ENCODE measurements around the gene RBKS.

The RBKS gene

GRCh38 chr2:27890146-27890923, at the start of gene RBKS, which contains the start of gene BABAM2:
TSS of gene RBKS (minus strand) at chr2:27890387. CDS start at chr2:27890345, 42 bp downstream.
TSS of gene BABAM2 (plus strand) at chr2:27890729. CDS start at chr2:27894557, 3,828 bp downstream.
- DNase-seq, result peak; percentile 91
- peaks cover 58% of the 10 kb centered on the region for H3K4me1 Mint-ChIP-seq
- peaks cover 12% of the 10 kb centered on the region for H3K27me3 Mint-ChIP-seq
- H3K9me3 Mint-ChIP-seq, result no peaks in the 10 kb centered on the region
- peak within 1 kb of the TSS; percentile 99 for H3K27ac Mint-ChIP-seq
- H3K36me3 Mint-ChIP-seq, result peaks cover 25% of the 10 kb centered on the region
- CTCF ChIA-PET, result interaction anchor here (1.2 kb wide), 1 partner anchor 186 kb away, joined by 3 read pairs; no protein-coding TSS in a partner anchor
- peak within 1 kb of the TSS; percentile 91 for H3K4me3 Mint-ChIP-seq

- Mint-ChIP-seq H3K9me3 (no peaks in the 10 kb centered on the region), H3K27me3 (no peaks in the 10 kb centered on the region), H3K4me1 (peaks cover 6% of the 10 kb centered on the region), H3K36me3 (peaks cover 21% of the 10 kb centered on the region), H3K4me3 (no peak overlapping the region), H3K27ac (no peak overlapping the region)
- DNase-seq, result no peak
- CTCF ChIA-PET, result no interaction called here
Observed at GRCh38 chr2:27935026-27935425, 44.8 kb upstream of the RBKS start.

GRCh38 chr2:27932396-27932795, 42.2 kb upstream of the RBKS start:
- CTCF ChIA-PET, result no interaction called here
- Mint-ChIP-seq H3K36me3 (peaks cover 27% of the 10 kb centered on the region), H3K4me3 (no peak overlapping the region), H3K4me1 (peaks cover 4% of the 10 kb centered on the region), H3K27ac (no peak overlapping the region), H3K27me3 (no peaks in the 10 kb centered on the region), H3K9me3 (no peaks in the 10 kb centered on the region)
- DNase-seq, result no peak

- no peak for DNase-seq
- Mint-ChIP-seq H3K4me1 (no peaks in the 10 kb centered on the region), H3K27me3 (no peaks in the 10 kb centered on the region), H3K27ac (no peak overlapping the region), H3K36me3 (peaks cover 29% of the 10 kb centered on the region), H3K4me3 (no peak overlapping the region), H3K9me3 (no peaks in the 10 kb centered on the region)
- CTCF ChIA-PET, result no interaction called here
Observed at GRCh38 chr2:27931361-27931950, 41.3 kb upstream of the RBKS start.

GRCh38 chr2:27929916-27930486, 39.8 kb upstream of the RBKS start:
- H3K36me3 Mint-ChIP-seq, result peaks cover 34% of the 10 kb centered on the region
- CTCF ChIA-PET, result no interaction called here
- H3K4me3 Mint-ChIP-seq, result no peak overlapping the region
- H3K27ac Mint-ChIP-seq, result no peak overlapping the region
- H3K4me1 Mint-ChIP-seq, result peaks cover 3% of the 10 kb centered on the region
- no peak for DNase-seq
- H3K9me3 Mint-ChIP-seq, result no peaks in the 10 kb centered on the region
- H3K27me3 Mint-ChIP-seq, result no peaks in the 10 kb centered on the region

- CTCF ChIA-PET, result no interaction called here
- Mint-ChIP-seq H3K27me3 (no peaks in the 10 kb centered on the region), H3K4me3 (no peak overlapping the region), H3K4me1 (peaks cover 3% of the 10 kb centered on the region), H3K9me3 (no peaks in the 10 kb centered on the region), H3K36me3 (peaks cover 20% of the 10 kb centered on the region), H3K27ac (no peak overlapping the region)
- DNase-seq, result no peak
Observed at GRCh38 chr2:27925766-27926472, 35.7 kb upstream of the RBKS start.

GRCh38 chr2:27922842-27923241, 32.7 kb upstream of the RBKS start:
- no peak overlapping the region for H3K4me3 Mint-ChIP-seq
- H3K36me3 Mint-ChIP-seq, result peaks cover 15% of the 10 kb centered on the region
- DNase-seq, result no peak
- CTCF ChIA-PET, result interaction anchor here (0.7 kb wide), 1 partner anchor 303 kb away, joined by 3 read pairs; no protein-coding TSS in a partner anchor
- H3K4me1 Mint-ChIP-seq, result peaks cover 10% of the 10 kb centered on the region
- no peaks in the 10 kb centered on the region for H3K9me3 Mint-ChIP-seq
- H3K27ac Mint-ChIP-seq, result no peak overlapping the region
- H3K27me3 Mint-ChIP-seq, result no peaks in the 10 kb centered on the region

- Mint-ChIP-seq H3K27me3 (no peaks in the 10 kb centered on the region), H3K9me3 (no peaks in the 10 kb centered on the region), H3K27ac (no peak overlapping the region), H3K4me3 (no peak overlapping the region), H3K36me3 (peaks cover 13% of the 10 kb centered on the region), H3K4me1 (peaks cover 10% of the 10 kb centered on the region)
- DNase-seq, result no peak
- CTCF ChIA-PET, result no interaction called here
Observed at GRCh38 chr2:27921880-27922547, 31.8 kb upstream of the RBKS start.

GRCh38 chr2:27921424-27921823, 31.2 kb upstream of the RBKS start:
- Mint-ChIP-seq H3K9me3 (no peaks in the 10 kb centered on the region), H3K4me1 (peaks cover 10% of the 10 kb centered on the region), H3K27me3 (no peaks in the 10 kb centered on the region), H3K36me3 (peaks cover 13% of the 10 kb centered on the region), H3K4me3 (no peak overlapping the region), H3K27ac (no peak overlapping the region)
- DNase-seq, result no peak
- CTCF ChIA-PET, result no interaction called here

GRCh38 chr2:27920148-27920885, 30.1 kb upstream of the RBKS start:
- Mint-ChIP-seq H3K9me3 (no peaks in the 10 kb centered on the region), H3K27ac (no peak overlapping the region), H3K27me3 (no peaks in the 10 kb centered on the region), H3K4me3 (no peak overlapping the region), H3K36me3 (peaks cover 8% of the 10 kb centered on the region), H3K4me1 (peaks cover 7% of the 10 kb centered on the region)
- CTCF ChIA-PET, result interaction anchor here (0.7 kb wide), 1 partner anchor 11 kb away, joined by 3 read pairs; no protein-coding TSS in a partner anchor
- DNase-seq, result no peak

GRCh38 chr2:27916293-27916995, 26.3 kb upstream of the RBKS start:
- Mint-ChIP-seq H3K27ac (no peak overlapping the region), H3K4me3 (no peak overlapping the region), H3K27me3 (no peaks in the 10 kb centered on the region), H3K9me3 (no peaks in the 10 kb centered on the region), H3K4me1 (peaks cover 12% of the 10 kb centered on the region), H3K36me3 (peaks cover 8% of the 10 kb centered on the region)
- CTCF ChIA-PET, result no interaction called here
- no peak for DNase-seq

GRCh38 chr2:27915874-27916273, 25.7 kb upstream of the RBKS start:
- Mint-ChIP-seq H3K27ac (no peak overlapping the region), H3K36me3 (peaks cover 10% of the 10 kb centered on the region), H3K4me1 (peaks cover 12% of the 10 kb centered on the region), H3K4me3 (no peak overlapping the region), H3K9me3 (no peaks in the 10 kb centered on the region), H3K27me3 (no peaks in the 10 kb centered on the region)
- CTCF ChIA-PET, result no interaction called here
- no peak for DNase-seq

GRCh38 chr2:27915191-27915590, 25.0 kb upstream of the RBKS start:
- CTCF ChIA-PET, result no interaction called here
- Mint-ChIP-seq H3K4me1 (peaks cover 8% of the 10 kb centered on the region), H3K9me3 (no peaks in the 10 kb centered on the region), H3K27ac (no peak overlapping the region), H3K27me3 (no peaks in the 10 kb centered on the region), H3K36me3 (peaks cover 10% of the 10 kb centered on the region), H3K4me3 (no peak overlapping the region)
- DNase-seq, result no peak

Data from activated naive CD4-positive, alpha-beta T cell treated with anti-CD3 and anti-CD28 coated beads, Interleukin-2, amount 10 ng/mL, durations not matched to agents 7 days and 5 days (primary cell).